Liver (tissue), 9 donors: ENCODE measurements around the gene JAZF1. TPM values are rescaled to one million over a fixed set of nuclear protein-coding genes. Genes with fewer than 3 reads are reported as not detected.

Source experiments
- DNase-seq: peaks from one replicate; pipeline ENCODE4 v3.0.0-alpha.2; 2017; ENCODE audit warnings: low spot score
- H3K27ac ChIP-seq, 2 donors: one replicate each; pipeline ENCODE4 v1.7.0; 2013; ENCODE audit warnings: inconsistent platforms in 2 of 2, low read length in 2 of 2, control low read depth in 1 of 2, low read depth in 1 of 2, mild to moderate bottlenecking in 1 of 2
- H3K27me3 ChIP-seq, 4 donors: one replicate each; pipeline versions ENCODE4 v1.6.1 to v1.7.0; 2013; ENCODE audit warnings: low read length in 3 of 4, inconsistent platforms in 1 of 4, mild to moderate bottlenecking in 1 of 4, moderate library complexity in 1 of 4; ENCODE audit not compliant: control insufficient read depth in 4 of 4, insufficient read depth in 4 of 4
- H3K36me3 ChIP-seq, 4 donors: one replicate each; pipeline versions ENCODE4 v1.6.1 to v1.7.0; 2013; ENCODE audit warnings: low read length in 3 of 4, mild to moderate bottlenecking in 3 of 4, low read depth in 1 of 4, moderate library complexity in 1 of 4; ENCODE audit not compliant: control insufficient read depth in 4 of 4, insufficient read depth in 3 of 4
- H3K4me1 ChIP-seq, 4 donors: one replicate each; pipeline versions ENCODE4 v1.6.1 to v1.7.0; 2013; ENCODE audit warnings: low read length in 3 of 4, mild to moderate bottlenecking in 3 of 4, moderate library complexity in 1 of 4; ENCODE audit not compliant: control insufficient read depth in 4 of 4, insufficient read depth in 4 of 4
- H3K4me3 ChIP-seq, 3 donors: one replicate each; pipeline versions ENCODE4 v1.6.1 to v1.7.0; 2013; ENCODE audit warnings: low read length in 3 of 3, control low read depth in 1 of 3, low read depth in 1 of 3, mild to moderate bottlenecking in 1 of 3
- H3K9ac ChIP-seq, 2 donors: one replicate each; pipeline ENCODE4 v1.7.0; 2013; ENCODE audit warnings: low read length in 2 of 2, mild to moderate bottlenecking in 2 of 2, moderate library complexity in 2 of 2, control low read depth in 1 of 2, low read depth in 1 of 2
- H3K9me3 ChIP-seq, 4 donors: one replicate each; pipeline versions ENCODE4 v1.6.1 to v1.7.0; 2013; ENCODE audit warnings: low read length in 3 of 4; ENCODE audit not compliant: control insufficient read depth in 4 of 4
- ATF3 ChIP-seq: IDR thresholded peaks from 2 replicates; pipeline ENCODE4 v1.6.1; 2016; ENCODE audit warnings: antibody characterized with exemption
- CTCF ChIP-seq: fragments of 150-350 bp; IDR thresholded peaks from 2 replicates; pipeline ENCODE4 v1.5.1; 2017; ENCODE audit warnings: improper control_type of control experiment, low read depth, low read length; ENCODE audit not compliant: missing input control
- EGR1 ChIP-seq, 2 donors: IDR thresholded peaks; 2 replicates each; pipeline ENCODE4 v1.6.1; 2016 to 2018; ENCODE audit warnings: antibody characterized with exemption in 2 of 2, low read depth in 2 of 2
- FOXA1 ChIP-seq: IDR thresholded peaks from 2 replicates; pipeline ENCODE4 v1.6.1; 2016; ENCODE audit warnings: antibody characterized with exemption
- FOXA2 ChIP-seq: IDR thresholded peaks from 2 replicates; pipeline ENCODE4 v1.6.1; 2016; ENCODE audit warnings: antibody characterized with exemption
- GABPA ChIP-seq, 2 donors: IDR thresholded peaks in 1 of 2; conservative IDR thresholded peaks in 1 of 2; 2 replicates each; pipeline ENCODE4 v1.6.1; 2016; ENCODE audit warnings: antibody characterized with exemption in 2 of 2, mild to moderate bottlenecking in 1 of 2, moderate library complexity in 1 of 2
- HNF4G ChIP-seq: IDR thresholded peaks from 2 replicates; pipeline ENCODE4 v1.6.1; 2016; ENCODE audit warnings: antibody characterized with exemption
- JUND ChIP-seq, 2 donors: IDR thresholded peaks; 2 replicates each; pipeline ENCODE4 v1.6.1; 2016; ENCODE audit warnings: antibody characterized with exemption in 2 of 2
- MAX ChIP-seq: IDR thresholded peaks from 2 replicates; pipeline ENCODE4 v1.6.1; 2016; ENCODE audit warnings: antibody characterized with exemption
- NR2F2 ChIP-seq: IDR thresholded peaks from 2 replicates; pipeline ENCODE4 v1.6.1; 2016; ENCODE audit warnings: antibody characterized with exemption
- RAD21 ChIP-seq, 2 donors: IDR thresholded peaks; 2 replicates each; pipeline ENCODE4 v1.6.1; 2016; ENCODE audit warnings: antibody characterized with exemption in 2 of 2, mild to moderate bottlenecking in 2 of 2
- REST ChIP-seq: IDR thresholded peaks from 2 replicates; pipeline ENCODE4 v1.6.1; 2016; ENCODE audit warnings: antibody characterized with exemption, mild to moderate bottlenecking
- RXRA ChIP-seq, 2 donors: IDR thresholded peaks; 2 replicates each; pipeline ENCODE4 v1.6.1; 2017 to 2018; ENCODE audit warnings: antibody characterized with exemption in 2 of 2, mild to moderate bottlenecking in 1 of 2
- SP1 ChIP-seq: IDR thresholded peaks from 2 replicates; pipeline ENCODE4 v1.6.1; 2018; ENCODE audit warnings: antibody characterized with exemption, mild to moderate bottlenecking
- TAF1 ChIP-seq: conservative IDR thresholded peaks from 2 replicates; pipeline ENCODE4 v1.6.1; 2016; ENCODE audit warnings: antibody characterized with exemption, mild to moderate bottlenecking
- ZBTB33 ChIP-seq: IDR thresholded peaks from 2 replicates; pipeline ENCODE4 v1.6.1; 2016; ENCODE audit warnings: antibody characterized with exemption
- WGBS: extraction: QIAGEN DNeasy Blood & Tissue Kit; methylation state at CpG from one replicate; pipeline ENCODE4 v1.1.7; 2013; 5-methylcytosine and 5-hydroxymethylcytosine counted together
- polyA plus RNA-seq, 2 donors: library from polyadenylated mRNA; stranded (reverse) in 1 of 2; unstranded in 1 of 2; fragments of 200-250 nt in 1 of 2; fragments of >200 nt in 1 of 2; fragmentation: Nextera tagmentation in 1 of 2; extraction: Ambion mirVana in 1 of 2; gene quantifications; one replicate each; pipeline versions ENCODE4 v1.2.1 to v1.2.3, GENCODE V29; 2013 to 2015
- total RNA-seq, 2 donors: library from RNA; depleted of rRNA; stranded (reverse); fragments of >200 nt; gene quantifications; one replicate each; pipeline ENCODE4 v1.2.3, GENCODE V29; 2014
- donor health status: healthy.
- donor health status: healthy.
- donor health status: healthy.
- donor health status: healthy.
- donor health status: healthy.

JAZF1 gene
- total and polyA plus RNA-seq, 4 donors = 2.7 to 17.8 (median 4.0) TPM

- TF ChIP-seq ZBTB33 (no peak), FOXA2 (no peak), HNF4G (no peak), SP1 (no peak), MAX (no peak), RAD21 (IDR thresholded peaks at IDR 0.05) (no peak)
Observed at GRCh38 chr7:27916372-27916771, 264.2 kb downstream of the JAZF1 start (continued).

GRCh38 chr7:27914409-27914808 lies 266.2 kb downstream of the JAZF1 start:
- 95% methylated on average over 3 of the region's 3 CpGs for WGBS
- Histone ChIP-seq H3K4me1 (no peaks in the 10 kb centered on the region), H3K27ac (no peak overlapping the region), H3K9ac (no peak overlapping the region), H3K9me3 (no peaks in the 10 kb centered on the region), H3K27me3 (no peaks in the 10 kb centered on the region), H3K4me3 (no peak overlapping the region), H3K36me3 (no peaks in the 10 kb centered on the region)
- no peak for DNase-seq
- TF ChIP-seq GABPA (IDR thresholded peaks at IDR 0.05 in 1 of 2, conservative IDR thresholded peaks at IDR 0.05 in 1 of 2) (no peak), SP1 (no peak), HNF4G (no peak), CTCF (no peak), ZBTB33 (no peak), FOXA1 (no peak), ATF3 (no peak)

GRCh38 chr7:27912751-27913150 lies 267.8 kb downstream of the JAZF1 start:
- 97% methylated on average over 7 of the region's 7 CpGs for WGBS
- TF ChIP-seq NR2F2 = no peak
- no peak for TF ChIP-seq TAF1
- TF ChIP-seq EGR1 (IDR thresholded peaks at IDR 0.05; ENCODE audit: low read depth in 2 of 2) = no peak
- no peak for TF ChIP-seq ATF3
- TF ChIP-seq FOXA2 = no peak
- TF ChIP-seq REST = no peak
- TF ChIP-seq JUND (IDR thresholded peaks at IDR 0.05) = no peak
- no peak for TF ChIP-seq CTCF
- TF ChIP-seq RXRA (IDR thresholded peaks at IDR 0.05) = no peak
- no peak for TF ChIP-seq HNF4G
- no peaks in the 10 kb centered on the region for H3K36me3 ChIP-seq

More at GRCh38 chr7:27912751-27913150, 267.8 kb downstream of the JAZF1 start:
- Histone ChIP-seq H3K4me3 (no peak overlapping the region), H3K27ac (no peak overlapping the region), H3K9me3 (no peaks in the 10 kb centered on the region), H3K4me1 (no peaks in the 10 kb centered on the region), H3K9ac (no peak overlapping the region), H3K27me3 (no peaks in the 10 kb centered on the region)
- no peak for DNase-seq
